NCI-H2196 (cell line): ENCODE results near the gene SCNN1A.
"Not testable (repeated sequence)": the region's sequence is repeated elsewhere in the genome, so short reads cannot be mapped to it uniquely, and the experiment has no call there.

Source experiments
- DNase-seq: peaks from one replicate; lab custom pipeline; 2025; ENCODE audit not compliant: unreplicated experiment; lab: John Stamatoyannopoulos, UW

The SCNN1A gene

GRCh38 chr12:6351622-6352021 is 23.7 kb downstream of the SCNN1A start:
- DNase-seq = no peak

DNA sequence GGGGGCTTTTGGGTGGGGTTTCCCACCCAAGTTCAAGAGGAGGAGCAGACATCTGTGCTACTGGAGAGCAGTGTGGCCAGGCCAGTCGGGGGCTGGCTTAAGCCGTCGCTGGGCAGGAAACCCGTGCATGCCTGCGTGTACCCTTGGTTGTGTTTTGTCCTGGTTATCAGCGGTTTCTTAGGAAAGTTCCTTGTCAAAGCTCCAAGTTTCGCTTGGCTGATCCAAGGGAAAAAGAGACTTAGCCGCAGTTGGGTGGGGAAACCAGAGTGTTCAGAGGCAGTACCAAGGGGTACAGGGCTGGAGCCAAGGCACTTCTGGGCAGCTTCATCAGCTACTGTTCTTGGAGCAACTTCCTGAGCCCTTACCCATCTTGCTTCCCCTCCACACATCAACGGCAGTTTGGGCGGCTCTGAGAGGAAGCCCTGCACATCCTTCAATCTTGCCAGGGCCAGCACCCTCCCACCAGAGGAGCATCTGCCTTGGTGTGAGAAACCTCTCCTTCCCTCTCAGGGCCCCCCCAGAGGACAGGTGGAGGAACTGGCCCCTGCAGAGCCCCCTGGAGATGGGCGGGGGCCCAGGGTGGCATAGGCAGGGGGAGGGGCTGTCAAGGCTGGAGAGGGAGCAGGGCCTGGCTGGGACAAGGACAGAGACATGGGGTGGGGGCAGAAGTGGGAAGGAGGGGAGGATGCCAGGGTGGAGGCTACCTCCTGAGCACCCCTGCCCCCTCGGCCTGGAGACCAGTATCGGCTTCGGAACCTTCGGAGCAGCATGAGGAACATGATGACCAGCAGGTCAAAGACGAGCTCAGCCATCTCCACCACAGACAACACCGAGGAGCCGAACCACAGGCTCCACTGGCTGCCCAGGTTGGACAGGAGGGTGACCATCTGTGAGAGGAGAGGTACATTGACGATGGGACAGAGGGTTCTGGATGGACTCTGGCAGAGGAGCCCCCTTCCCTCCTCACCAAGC is 27.7 kb downstream of the SCNN1A start:
- DNase-seq = no peak

GRCh38 chr12:6346942-6347341 is 28.4 kb downstream of the SCNN1A start:
- DNase-seq = no peak

GRCh38 chr12:6346235-6346832 is 29.0 kb downstream of the SCNN1A start:
- DNase-seq = no peak

DNA sequence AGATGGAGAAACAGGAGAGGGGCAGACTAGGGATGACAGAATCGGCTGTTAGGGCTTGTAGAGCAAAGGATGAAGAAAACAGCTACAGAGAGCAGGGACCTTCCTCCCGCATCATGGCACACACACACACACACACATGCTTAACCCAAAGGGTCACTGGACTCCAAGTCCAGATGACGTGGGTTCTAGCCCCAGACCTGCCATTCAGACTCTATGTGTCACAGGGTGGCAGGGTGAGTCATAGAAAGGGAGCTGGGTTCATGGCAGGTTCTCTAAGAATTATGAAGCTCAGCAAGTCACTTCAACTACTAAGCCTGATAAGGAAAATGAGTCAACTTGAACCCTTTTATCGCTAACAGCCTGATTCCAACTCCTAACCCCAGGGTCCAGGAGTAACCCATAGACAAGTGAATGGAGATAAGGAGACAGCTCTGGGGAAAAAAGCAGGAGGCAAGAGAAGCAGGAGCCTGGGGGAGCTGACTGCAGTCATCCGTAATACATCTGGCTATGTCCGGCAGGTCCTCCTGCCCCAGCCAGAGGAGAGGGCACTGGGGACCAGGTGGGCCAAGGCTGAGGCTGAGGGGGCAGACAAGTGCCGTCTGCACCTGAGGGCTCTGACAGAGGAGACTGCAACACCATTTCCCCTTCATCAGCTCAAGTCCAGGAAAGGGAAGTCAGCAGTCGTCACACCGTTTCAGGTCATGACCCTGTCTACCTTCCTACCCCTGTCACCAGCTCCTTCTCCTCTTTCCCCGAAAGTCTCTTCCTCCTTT is 29.9 kb downstream of the SCNN1A start:
- DNase-seq = no peak

GRCh38 chr12:6344101-6344660 is 31.2 kb downstream of the SCNN1A start:
- DNase-seq = not testable (repeated sequence)

- DNase-seq = no peak
Observed at GRCh38 chr12:6343518-6343917, 31.8 kb downstream of the SCNN1A start.

GRCh38 chr12:6342140-6342889 is 33.0 kb downstream of the SCNN1A start:
- DNase-seq = no peak

GRCh38 chr12:6341417-6342139 is 33.8 kb downstream of the SCNN1A start, which contains the start of gene TNFRSF1A:
TSS of gene TNFRSF1A (minus strand) at chr12:6342076. CDS start at chr12:6341814, 262 bp downstream.
- DNase-seq = peak; percentile 1

DNA sequence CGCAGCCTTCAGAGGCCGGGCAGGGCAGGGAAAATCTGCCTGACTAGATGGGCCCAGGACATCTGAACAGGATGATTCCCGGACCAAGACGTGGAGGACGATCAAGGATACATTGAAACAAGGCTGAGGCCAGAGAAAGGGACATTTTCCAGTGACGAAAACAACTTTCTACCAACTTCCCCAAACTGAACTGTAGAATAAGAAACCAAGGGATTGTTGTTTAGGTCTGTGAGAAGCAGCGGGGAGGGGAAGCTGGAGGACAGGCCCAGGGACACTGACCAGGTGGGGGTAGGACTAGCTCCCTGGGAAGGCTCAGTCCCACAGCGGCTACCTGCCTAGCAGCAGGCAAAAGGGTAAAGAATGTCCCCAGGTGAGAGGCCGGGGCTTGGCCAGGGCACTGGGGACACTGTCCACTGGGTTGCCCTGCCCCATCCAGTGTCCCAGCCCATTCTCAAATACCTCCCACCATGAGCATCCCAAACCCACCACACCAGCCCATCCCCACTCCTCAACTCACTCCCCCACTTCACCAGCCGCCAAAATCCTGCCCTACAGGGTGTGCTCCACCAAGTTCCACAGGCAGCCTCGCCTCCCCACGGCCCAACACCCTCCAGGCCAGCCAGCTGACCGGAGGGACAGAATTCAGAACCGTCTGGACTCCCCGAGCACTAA is 34.5 kb downstream of the SCNN1A start:
- DNase-seq = no peak

DNA sequence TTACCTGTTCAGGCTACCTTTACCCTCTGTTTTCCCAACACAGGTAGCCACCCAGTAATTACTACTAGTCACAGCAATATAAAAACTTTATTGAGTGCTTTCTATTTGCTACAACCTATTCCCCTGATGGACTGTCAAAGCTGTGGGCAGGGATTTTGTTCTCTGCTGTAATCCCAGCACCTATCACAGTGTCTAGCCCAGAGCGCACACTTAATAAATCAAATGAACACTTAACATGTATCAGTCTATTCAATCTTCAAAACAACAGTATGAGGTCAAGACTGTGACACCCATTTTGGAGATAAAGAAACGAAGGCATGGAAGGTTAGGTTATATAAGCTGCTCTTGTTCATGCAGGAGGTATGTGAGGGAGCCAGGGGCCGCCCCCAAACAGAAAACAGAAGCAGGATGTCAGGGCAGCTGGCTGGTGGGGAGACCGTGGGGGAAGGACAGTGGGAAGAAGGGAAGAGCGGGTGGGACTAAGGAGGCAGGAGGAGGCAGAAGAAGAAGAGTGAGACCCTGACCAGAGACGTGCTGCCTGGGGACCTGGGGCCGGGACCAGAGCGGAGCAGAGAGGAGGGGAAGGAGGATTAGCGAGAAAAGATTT is 35.2 kb downstream of the SCNN1A start:
- no peak for DNase-seq

DNA sequence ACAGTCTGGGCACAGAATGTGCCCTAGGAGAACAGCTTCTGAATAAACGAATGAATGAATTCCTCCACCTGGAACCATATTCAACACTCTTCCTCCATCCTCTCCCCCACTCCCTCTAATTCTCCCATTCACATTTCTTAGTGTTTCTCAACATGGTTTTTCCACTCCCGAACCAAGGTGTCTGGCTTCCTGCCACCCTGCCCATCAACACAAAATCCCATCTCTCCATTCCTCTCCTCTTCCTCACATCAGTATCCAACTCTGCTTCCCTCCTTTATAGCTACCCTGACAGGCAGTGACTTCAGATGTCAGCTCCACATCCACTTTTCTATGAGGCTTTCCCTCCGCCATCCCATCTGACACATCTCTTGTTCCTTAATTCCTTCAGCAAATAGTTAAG is 36.4 kb downstream of the SCNN1A start:
- no peak for DNase-seq

- not testable (repeated sequence) for DNase-seq
Observed at GRCh38 chr12:6338536-6338935, 36.8 kb downstream of the SCNN1A start.

DNA sequence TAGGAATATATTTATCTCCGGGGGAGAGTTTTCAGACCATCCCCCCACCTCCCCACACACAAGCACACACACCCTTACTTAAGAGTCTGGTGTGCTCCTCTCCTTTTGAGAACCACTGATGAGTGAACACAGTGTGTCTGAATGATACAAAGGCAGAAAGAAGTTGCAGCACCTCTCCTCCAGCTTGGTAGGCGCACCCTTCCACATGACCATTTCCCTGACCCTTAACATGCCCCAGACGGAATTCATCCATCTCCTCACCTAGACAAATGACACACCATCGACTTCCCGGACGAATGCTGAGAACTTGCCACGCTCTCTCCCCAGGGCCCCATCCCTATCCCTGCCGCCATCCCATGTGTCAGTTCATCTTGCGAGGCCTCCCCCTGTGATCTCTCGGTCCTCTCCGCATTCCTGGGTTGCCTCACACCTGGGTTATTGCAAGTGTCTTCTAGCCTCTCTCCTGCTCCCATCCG is 37.4 kb downstream of the SCNN1A start:
- DNase-seq = no peak

GRCh38 chr12:6336889-6337853 is 38.2 kb downstream of the SCNN1A start:
- no peak for DNase-seq

DNA sequence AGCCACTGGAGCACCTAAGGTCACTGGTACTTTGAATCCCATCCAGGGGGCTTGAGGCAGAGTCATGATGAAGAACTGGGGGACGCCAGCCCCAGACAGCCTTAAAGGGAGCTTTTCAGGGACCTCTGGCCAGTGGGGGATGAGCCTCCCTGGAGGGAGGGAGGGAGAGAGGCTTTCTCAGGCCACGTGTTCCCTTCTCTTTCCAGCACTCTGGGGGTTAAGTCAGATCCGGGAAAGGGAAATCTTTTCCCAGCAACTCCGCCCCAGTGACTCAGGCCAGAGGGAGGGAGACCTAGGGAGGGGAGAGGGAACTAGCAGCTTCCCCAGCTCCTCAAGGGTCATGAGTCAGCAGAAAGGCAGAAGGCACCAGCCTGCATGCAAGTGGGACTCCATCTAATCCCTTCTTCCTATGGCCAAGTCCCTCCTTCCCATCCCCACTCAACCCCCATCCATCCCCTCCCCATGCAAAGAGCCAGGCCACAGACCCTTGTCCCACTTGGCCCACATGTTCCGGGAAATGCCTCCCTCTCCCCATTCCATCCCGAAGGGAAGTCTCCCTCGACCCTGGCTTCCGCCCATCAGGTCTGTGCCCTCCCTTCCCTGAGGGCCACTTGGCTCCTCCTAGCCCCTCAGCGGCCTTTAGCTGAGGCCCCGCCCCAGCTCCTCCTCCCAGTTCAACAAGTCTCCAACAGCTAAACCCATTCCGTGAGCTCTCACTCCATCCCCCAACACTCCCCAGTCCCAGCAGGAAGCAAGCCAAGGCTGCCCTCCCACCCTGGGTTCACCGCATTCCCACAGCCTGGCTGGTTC is 39.1 kb downstream of the SCNN1A start:
- DNase-seq = peak; percentile 76
